Fibroblast of lung (primary cell): Measurements from ENCODE around the gene RCCD1.

Experiments used
- CTCF ChIP-seq, 2 donors: IDR thresholded peaks in 1 of 2; conservative IDR thresholded peaks in 1 of 2; 1 replicate in 1 of 2; 2 replicates in 1 of 2; pipeline ENCODE4 v1.5.1; 2011 to 2012; ENCODE audit warnings: low read length in 2 of 2, control low read depth in 1 of 2, inconsistent platforms in 1 of 2, low read depth in 1 of 2, mild to moderate bottlenecking in 1 of 2
- EZH2 ChIP-seq: IDR thresholded peaks from 2 replicates; pipeline ENCODE4 v1.5.1; 2012; ENCODE audit warnings: low read length, control low read depth, mild to moderate bottlenecking; ENCODE audit errors: missing control alignments

DNA sequence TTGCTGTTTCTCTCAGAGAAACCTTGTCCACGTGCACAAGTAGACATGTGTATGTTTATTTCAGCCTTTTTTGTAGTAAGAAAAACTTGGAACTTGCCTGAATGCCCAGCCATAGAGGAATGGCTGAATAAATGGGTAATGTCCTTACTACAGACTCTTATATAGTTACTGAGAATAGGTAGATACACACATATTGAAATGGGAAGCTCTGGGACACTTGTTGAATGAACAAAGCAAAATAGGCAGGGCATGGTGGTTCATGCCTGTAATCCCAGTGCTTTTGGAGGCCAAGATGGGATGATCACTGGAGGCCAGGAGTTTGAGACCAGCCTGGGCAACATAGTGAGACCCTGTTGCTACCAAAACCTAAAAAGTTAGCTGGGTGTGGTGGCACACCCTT is 17.9 kb upstream of the RCCD1 start:
- TF ChIP-seq CTCF (conservative IDR thresholded peaks at IDR 0.05 in 1 of 2, IDR thresholded peaks at IDR 0.05 in 1 of 2; ENCODE audit: low read depth in 1 of 2, low read length in 2 of 2) (no peak), EZH2 (no peak)
